A673 (cell line): ENCODE results near the gene SOX2.

Source experiments
- EZH2 ChIP-seq: fragments of 200-600 bp; sonication (generic); IDR thresholded peaks from 2 replicates; pipeline ENCODE4 v1.6.1; 2017; ENCODE audit warnings: borderline replicate concordance, low read depth, mild to moderate bottlenecking, mixed read lengths, antibody characterized with exemption, low read length; ENCODE audit not compliant: poor library complexity, severe bottlenecking
- TF ChIP-seq, protein P1 (sequence below): fragments of 300-800, 200-600 bp; sonication (generic); conservative IDR thresholded peaks from 2 replicates; pipeline ENCODE4 v1.5.1; 2017; ENCODE audit warnings: low read depth, mild to moderate bottlenecking, antibody characterized with exemption, low read length, moderate library complexity, mixed read lengths

DNA sequence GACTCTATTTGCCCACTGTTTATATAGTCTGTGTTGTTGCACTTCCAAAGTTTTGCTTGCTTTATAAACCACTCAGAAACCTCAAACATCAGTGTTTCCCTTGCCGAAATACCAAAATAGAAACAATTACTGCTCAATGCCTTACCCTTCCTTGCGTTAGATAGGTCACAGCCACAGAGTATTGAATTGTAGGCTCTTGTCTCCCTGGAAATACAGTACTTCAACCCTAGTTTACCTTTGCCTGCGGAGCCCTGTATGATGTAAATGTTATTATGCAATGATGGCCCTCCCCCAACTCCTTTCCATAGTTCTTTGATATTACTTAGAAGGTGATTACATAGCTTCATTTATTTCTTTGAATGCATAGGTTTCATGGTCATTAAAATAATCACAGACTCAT, 44.2 kb downstream of the SOX2 start:
- TF ChIP-seq, protein P1, sequence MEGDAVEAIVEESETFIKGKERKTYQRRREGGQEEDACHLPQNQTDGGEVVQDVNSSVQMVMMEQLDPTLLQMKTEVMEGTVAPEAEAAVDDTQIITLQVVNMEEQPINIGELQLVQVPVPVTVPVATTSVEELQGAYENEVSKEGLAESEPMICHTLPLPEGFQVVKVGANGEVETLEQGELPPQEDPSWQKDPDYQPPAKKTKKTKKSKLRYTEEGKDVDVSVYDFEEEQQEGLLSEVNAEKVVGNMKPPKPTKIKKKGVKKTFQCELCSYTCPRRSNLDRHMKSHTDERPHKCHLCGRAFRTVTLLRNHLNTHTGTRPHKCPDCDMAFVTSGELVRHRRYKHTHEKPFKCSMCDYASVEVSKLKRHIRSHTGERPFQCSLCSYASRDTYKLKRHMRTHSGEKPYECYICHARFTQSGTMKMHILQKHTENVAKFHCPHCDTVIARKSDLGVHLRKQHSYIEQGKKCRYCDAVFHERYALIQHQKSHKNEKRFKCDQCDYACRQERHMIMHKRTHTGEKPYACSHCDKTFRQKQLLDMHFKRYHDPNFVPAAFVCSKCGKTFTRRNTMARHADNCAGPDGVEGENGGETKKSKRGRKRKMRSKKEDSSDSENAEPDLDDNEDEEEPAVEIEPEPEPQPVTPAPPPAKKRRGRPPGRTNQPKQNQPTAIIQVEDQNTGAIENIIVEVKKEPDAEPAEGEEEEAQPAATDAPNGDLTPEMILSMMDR, result no peak
- TF ChIP-seq EZH2, result no peak
